GM18517 (cell line): Measurements from ENCODE around the gene ATP1A2.

ENCODE experiments used
- ATAC-seq: cut with Tn5 transposase; IDR thresholded peaks from one replicate; pipeline ENCODE4 v1.9.1; 2021; ENCODE audit warnings: mild to moderate bottlenecking, moderate library complexity; ENCODE audit not compliant: unreplicated experiment

The ATP1A2 gene

DNA sequence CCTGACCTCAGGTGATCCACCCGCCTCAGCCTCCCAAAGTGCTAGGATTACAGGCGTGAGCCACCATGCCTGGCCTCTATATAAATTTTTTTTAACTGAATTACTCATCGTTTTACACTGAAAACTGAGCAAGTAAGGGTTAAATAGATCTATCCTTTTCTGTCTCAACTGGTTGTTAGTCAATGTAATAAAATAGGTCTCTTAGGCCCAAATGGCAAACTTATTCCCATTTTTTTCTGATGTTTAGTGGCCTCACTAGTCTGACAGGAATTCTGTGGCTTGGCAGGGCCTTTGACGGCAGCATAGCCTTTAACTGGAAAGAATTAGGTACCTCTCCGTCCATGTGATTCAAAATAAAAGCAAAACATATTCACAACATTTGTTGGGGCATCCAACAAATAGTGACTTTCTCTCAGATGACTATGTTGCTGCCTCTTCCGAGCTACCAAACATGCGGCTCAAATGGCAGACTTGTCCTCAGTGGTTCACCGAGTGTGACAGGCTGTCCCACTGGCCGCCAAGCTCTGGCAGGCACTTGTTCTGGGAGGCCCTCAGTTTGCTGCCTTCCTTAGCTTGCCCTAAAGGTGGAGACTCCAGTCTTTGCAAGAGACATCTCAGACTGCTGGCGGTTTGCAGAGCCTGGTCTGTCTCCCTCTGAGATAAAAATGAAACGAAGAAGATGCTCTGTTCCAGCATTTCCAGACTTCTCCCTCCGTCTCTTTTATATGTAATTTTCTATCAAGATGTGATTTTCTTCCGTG lies 53.2 kb downstream of the ATP1A2 start:
- no peak for ATAC-seq

DNA sequence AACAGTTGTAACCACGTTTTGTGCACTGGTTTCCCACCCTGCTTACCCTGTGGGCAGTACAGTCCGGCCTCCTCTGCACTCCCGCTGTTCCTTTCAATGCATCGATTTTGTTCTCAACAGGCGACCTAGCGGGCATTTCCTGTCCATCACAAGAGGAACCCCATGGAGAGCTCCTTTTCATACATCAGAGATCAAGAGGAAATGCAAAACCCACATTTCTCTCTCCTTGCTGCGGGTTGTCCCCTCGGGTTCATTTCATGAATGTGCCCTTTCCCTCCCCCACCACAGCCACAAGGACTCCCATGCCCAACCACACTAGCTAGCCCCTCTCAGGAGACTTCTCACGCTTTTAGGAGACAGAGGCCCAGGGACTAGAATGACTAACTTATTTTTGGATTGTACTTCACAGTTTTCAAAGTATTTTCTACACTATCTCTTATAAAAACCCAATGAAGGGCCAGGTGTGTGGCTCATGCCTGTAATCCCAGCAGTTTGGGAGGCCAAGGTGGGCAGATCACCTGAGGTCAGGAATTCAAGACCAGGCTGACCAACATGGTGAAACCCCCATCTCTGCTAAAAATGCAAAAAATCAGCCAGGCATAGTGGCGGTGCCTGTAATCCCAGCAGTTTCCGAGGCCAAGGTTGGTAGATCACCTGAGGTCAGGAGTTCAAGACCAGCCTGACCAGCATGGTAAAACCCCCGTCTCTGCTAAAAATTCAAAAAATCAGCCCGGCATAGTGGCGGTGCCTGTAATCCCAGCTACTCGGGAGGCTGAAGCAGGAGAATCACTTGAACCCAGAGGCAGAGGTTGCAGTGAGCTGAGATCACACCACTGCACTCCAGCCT lies 54.2 kb downstream of the ATP1A2 start:
- no peak for ATAC-seq

DNA sequence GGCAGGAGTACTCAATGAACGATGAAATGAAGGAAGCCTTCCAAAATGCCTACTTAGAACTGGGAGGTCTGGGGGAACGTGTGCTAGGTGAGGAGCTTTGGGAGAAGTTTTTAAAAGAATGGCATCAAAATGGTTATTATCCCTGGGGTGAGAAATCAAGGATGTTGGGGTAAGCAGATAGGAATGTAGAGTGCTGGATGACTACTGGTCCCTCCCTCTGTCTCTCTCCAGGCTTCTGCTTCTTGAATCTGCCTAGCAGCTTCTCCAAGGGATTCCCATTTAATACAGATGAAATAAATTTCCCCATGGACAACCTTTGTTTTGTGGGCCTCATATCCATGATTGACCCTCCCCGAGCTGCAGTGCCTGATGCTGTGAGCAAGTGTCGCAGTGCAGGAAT lies 55.8 kb downstream of the ATP1A2 start:
- no peak for ATAC-seq

DNA sequence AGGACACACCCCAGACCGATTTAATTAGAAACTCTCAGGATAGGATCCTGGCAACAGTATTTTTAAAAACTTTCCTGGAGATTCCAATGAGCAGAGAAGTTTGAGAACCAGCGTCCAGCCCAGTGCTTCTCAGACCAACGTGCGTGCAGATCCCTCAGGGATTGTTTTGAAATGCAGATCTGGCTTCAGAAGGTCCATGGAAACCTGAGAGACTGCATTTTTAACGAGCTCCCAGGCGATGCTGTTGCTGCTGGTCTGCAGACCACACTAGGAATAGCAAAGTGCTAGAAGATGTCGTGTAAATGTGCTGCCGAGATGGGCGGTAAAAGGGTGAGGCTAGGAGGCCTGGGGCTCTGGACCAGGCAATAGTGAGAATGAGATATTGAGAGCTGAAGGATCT lies 56.4 kb downstream of the ATP1A2 start:
- no peak for ATAC-seq

DNA sequence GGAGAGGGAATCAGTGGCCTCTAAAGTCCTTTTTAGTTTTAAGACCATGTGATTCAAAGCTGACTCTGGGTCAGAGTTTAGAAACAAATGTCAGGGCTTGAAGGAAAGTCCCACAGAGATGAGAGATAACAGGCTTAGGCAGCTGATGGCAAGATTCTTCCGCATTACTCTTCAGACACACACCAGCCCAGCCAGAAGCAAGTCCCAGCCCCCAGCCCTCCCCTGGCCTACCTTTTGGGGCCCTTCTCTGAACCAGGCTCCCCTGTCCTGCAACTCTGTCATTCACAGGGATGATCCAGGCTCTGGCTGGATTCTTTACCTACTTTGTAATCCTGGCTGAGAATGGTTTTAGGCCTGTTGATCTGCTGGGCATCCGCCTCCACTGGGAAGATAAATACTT lies 61.7 kb downstream of the ATP1A2 start:
- no peak for ATAC-seq

DNA sequence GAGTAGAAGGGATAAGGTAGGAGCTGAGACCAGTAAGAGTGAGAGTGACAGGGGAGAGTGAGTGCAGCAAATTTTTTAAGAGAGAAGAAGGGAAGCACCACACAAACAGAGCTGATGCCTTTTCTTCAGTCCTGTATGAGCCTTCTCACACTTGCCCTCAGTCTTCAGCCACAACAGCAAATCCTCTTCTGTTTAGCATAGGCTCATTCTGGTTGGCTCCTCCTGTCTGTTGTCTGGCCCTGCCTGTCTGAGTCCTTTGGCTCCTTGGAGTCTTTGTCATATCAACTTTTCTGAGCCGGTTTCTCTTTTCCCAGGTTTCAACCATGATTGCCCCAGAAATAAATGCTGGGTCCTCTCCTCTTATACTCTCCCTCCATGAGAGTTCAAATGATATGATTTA lies 62.1 kb downstream of the ATP1A2 start:
- no peak for ATAC-seq

DNA sequence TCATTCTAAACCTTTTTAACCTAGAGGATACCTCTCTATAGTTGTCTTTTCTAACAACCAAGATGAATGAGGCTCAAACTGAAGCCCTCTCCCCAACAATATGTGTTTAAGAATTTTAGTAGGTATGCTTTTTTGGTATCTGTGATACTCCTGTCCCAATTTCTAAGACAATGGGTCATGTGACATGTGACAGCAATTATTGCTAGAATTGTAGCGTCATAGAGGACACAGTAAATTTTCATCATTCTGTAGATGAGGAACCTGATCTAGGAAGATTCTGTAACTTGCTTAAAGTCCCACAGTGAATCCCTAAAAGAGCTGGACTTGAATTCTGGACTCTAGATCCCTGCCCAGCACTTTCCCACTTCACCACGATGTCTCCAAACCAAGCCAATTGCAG lies 63.2 kb downstream of the ATP1A2 start:
- no peak for ATAC-seq

DNA sequence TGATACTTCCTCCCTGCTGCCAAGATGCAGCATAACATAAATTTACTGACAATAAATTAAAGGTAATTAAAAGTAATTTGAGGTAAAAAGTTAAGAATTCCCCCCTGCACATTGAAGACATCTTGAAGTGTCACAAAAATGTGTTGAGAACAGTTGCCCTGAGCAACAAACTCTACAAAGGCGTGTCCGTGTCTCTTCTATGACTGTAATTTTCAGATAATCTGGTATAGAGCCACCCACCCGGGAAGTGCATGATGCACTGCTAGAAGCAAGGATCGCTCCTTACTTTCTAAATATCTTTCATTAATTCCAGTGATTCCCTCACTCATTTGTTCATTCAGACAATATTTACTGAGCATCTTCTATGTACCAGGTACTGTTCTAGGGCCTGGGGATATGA lies 63.8 kb downstream of the ATP1A2 start:
- no peak for ATAC-seq

DNA sequence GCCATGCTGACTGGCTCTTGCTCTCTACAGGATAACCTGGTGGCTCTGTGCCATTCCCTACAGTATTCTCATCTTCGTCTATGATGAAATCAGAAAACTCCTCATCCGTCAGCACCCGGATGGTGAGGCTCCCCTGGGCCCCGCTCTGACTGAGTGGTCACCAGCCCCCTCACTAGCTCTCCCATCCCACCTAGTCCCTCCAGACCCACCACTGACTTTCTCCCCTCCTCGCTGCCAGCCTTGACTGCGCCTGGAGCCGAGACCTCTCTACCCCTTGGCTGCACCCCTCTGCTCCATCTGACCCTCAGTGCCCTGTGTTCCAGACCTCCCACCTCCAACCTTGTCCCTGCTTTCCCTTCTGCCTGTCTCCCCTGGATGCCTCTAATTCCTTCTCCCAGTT lies 70.7 kb downstream of the ATP1A2 start:
- ATAC-seq: no peak

DNA sequence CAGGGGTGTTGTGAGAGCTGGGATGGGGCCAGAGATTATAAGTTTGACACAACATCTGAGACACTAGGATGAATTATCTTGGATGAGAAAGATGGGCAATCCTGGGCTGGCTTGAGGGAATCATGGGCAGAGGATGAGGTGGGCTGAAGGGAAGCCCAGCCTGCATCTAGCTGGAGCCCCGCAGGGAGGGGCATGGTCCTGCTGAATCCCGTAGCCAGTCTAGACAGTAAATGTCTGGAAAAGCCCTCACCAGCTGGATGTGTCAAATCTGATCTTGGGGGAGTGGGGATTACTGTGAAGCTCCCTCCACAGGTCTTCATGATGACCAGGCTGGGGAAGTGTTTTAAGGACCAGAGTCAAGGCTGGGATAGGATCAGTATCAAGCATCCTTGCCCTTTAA lies 71.2 kb downstream of the ATP1A2 start:
- ATAC-seq: no peak

DNA sequence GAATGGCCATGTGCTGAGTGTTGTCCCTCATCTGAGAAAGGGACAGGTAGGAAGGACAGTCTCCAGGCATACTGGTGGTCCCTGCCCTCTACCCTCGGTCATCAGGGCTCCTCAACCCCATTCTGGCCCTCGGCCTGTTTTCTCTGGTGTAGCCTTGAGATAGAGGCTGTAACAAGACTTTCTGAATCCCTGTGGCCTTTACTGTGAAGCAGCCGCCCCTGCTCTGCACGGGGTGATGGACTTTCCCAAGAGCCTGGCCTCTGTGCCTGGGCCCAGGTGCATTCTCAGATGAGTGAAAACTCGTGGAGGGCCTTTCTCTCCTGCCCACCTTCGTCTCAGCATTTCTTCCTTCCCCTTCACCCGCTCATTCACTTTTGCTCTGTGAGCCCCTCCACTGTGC lies 71.8 kb downstream of the ATP1A2 start:
- ATAC-seq: no peak

DNA sequence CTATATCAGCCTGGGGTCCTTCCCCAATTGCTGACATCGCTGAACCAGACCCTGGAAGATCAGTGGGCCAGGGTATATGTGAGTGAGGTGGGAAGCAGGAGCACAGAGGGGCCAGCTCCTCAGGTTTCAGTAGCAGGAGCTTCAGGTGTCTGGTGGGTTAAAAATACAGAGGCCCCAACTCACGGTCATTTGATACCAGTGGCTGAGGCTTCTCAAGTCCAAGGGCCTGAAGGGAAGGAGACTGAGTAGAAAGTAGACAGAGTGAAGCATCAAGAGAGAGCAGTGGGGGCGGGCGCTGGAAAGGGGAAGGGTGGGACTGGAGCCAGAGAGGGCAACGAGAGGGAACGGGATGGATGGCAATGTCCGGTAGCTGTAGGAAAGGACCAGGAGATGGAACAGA lies 72.8 kb downstream of the ATP1A2 start:
- ATAC-seq: no peak

DNA sequence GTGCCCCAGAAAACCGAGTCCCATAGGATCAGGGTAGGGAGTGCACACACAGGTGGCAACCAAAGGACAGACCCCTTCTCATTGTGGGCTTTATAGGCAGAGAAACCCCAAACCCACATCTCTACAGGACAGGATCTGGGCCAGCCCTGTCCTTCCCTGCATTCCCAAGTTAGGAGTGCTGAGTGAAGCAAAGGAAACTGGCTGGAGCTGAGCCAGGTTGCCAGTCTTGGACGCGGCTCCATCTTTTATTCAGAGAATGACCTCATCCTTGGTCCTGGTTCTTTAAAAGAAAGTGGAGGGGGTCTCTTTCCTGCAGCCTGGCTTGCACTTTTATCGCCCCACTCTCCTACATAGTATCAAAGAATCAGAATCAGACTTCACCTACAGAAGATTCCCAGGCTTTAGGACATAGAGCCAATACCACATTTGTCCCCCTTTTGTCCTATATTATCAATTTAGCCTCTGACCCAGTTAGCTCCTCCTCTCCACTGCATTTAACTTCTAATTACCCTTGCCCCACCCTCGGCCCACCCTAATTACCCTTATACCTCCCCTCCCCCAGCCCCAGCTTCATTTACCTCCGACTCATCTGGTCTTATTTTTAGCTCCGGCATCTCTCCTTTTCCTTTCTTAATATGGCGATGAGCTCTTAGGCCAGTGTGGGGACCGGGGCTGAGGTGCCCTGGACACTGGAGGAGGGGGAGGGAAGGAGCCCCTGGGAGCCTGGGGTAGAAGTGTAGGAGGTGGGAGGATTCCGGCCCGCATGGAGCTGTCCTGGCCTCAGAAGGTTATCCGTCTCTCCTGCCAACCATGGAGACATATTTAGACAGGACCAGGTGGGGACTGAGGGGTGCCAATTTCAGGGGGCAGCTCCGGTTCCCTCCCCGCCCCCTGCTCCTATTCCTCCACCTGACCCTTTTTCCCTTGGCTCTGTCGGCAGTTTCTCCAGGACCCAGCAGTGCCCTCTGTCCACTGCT lies 74.4 kb downstream of the ATP1A2 start, which contains the start of gene CASQ1:
Gene CASQ1, plus strand, starts transcription at position 927 of the 977 bp plus-strand sequence. CDS start 177 bp downstream, outside the sequence.
- ATAC-seq: no peak

DNA sequence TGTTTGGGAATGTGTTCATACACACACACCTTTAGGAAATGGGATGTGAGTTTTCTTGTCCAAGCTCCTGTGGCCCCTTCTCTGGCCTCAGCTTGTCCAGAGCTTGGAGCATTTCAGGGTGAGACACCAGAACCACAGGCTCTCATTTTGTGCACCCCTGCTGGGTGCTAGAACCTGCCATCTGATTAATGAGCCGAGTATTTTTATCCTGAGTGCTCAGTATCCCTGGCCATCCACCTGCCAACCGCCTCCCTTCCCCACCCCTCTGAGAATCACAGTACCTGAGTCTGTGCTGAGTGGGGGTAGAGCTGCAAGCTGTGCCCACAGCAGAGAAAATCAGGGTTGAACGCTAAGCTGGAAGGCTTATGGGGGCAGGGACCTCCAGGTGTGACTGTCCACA lies 76.2 kb downstream of the ATP1A2 start:
- ATAC-seq: no peak

DNA sequence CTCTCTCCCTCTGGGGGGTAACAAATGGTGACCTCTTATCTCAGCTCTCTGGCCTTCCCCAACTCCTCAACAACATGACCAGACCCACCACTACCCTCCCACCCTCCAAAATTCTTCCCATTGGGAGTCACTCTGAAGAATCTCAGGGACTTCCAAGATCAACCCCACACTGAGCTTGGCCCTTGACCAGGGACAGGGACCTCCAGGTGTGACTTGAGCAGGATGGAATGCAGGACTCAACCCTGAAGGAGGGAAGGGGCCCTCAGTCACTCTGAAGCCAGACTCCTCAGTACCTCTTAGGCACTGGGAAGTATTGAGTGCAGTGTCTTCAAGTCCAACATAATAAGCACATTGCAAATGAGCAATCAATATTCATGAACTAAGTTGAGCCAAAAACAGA lies 76.7 kb downstream of the ATP1A2 start:
- ATAC-seq: no peak
